Muscle layer of colon (tissue), 2 donors: Measurements from ENCODE around the gene GNG13.

ENCODE experiments used
- H3K27ac ChIP-seq: one replicate; pipeline ENCODE4 v1.7.0; 2013; ENCODE audit warnings: low read depth, mild to moderate bottlenecking, low read length, moderate library complexity
- H3K27me3 ChIP-seq, 2 donors: one replicate each; pipeline ENCODE4 v1.7.0; 2013; ENCODE audit warnings: low read length in 2 of 2, mild to moderate bottlenecking in 2 of 2; ENCODE audit not compliant: insufficient read depth in 2 of 2, control insufficient read depth in 1 of 2
- H3K36me3 ChIP-seq: one replicate; pipeline ENCODE4 v1.7.0; 2013; ENCODE audit warnings: mild to moderate bottlenecking, low read length; ENCODE audit not compliant: insufficient read depth
- H3K4me1 ChIP-seq: one replicate; pipeline ENCODE4 v1.7.0; 2013; ENCODE audit warnings: mild to moderate bottlenecking, low read length; ENCODE audit not compliant: insufficient read depth
- H3K4me3 ChIP-seq, 2 donors: one replicate each; pipeline ENCODE4 v1.7.0; 2013; ENCODE audit warnings: low read length in 2 of 2, low read depth in 1 of 2, mild to moderate bottlenecking in 1 of 2, moderate library complexity in 1 of 2
- H3K9ac ChIP-seq: one replicate; pipeline ENCODE4 v1.7.0; 2013; ENCODE audit warnings: low read length
- H3K9me3 ChIP-seq: one replicate; pipeline ENCODE4 v1.7.0; 2013; ENCODE audit warnings: mild to moderate bottlenecking, low read length
- donor health status: abdominal sarcoma.
- donor health status: Adenocarcinoma of cecum.

GNG13 gene

GRCh38 chr16:788399-789126 is 12.0 kb downstream of the GNG13 start, which contains the start of gene CHTF18:
CHTF18 (plus strand) TSS chr16:788620; CDS start chr16:788685, 65 bp downstream.
- Histone ChIP-seq H3K36me3 (no peaks in the 10 kb centered on the region), H3K4me1 (peaks cover 13% of the 10 kb centered on the region), H3K4me3 (peak within 1 kb of the TSS; percentile 77 to 83), H3K9me3 (no peaks in the 10 kb centered on the region), H3K27me3 (peaks cover 0 to 3% of the 10 kb centered on the region in 2 donors), H3K27ac (peak within 1 kb of the TSS; percentile 74), H3K9ac (peak within 1 kb of the TSS; percentile 44)

GRCh38 chr16:787978-788398 is 12.5 kb downstream of the GNG13 start, which contains the start of gene RPUSD1:
RPUSD1 (minus strand) TSS chr16:788381; CDS start chr16:787737, 644 bp downstream.
- Histone ChIP-seq H3K27me3 (peaks cover 0 to 8% of the 10 kb centered on the region in 2 donors), H3K9ac (peak within 1 kb of the TSS; percentile 44), H3K4me3 (peak within 1 kb of the TSS; percentile 77 to 83), H3K36me3 (no peaks in the 10 kb centered on the region), H3K4me1 (peaks cover 13% of the 10 kb centered on the region), H3K27ac (peak within 1 kb of the TSS; percentile 74), H3K9me3 (no peaks in the 10 kb centered on the region)

GRCh38 chr16:787321-787966 is 13.1 kb downstream of the GNG13 start:
- Histone ChIP-seq H3K9me3 (no peaks in the 10 kb centered on the region), H3K4me3 (peak overlapping the region; percentile 77 to 83), H3K27ac (peak overlapping the region; percentile 58), H3K4me1 (peaks cover 13% of the 10 kb centered on the region), H3K9ac (peak overlapping the region; percentile 44), H3K36me3 (no peaks in the 10 kb centered on the region), H3K27me3 (peaks cover 0 to 14% of the 10 kb centered on the region in 2 donors)

DNA sequence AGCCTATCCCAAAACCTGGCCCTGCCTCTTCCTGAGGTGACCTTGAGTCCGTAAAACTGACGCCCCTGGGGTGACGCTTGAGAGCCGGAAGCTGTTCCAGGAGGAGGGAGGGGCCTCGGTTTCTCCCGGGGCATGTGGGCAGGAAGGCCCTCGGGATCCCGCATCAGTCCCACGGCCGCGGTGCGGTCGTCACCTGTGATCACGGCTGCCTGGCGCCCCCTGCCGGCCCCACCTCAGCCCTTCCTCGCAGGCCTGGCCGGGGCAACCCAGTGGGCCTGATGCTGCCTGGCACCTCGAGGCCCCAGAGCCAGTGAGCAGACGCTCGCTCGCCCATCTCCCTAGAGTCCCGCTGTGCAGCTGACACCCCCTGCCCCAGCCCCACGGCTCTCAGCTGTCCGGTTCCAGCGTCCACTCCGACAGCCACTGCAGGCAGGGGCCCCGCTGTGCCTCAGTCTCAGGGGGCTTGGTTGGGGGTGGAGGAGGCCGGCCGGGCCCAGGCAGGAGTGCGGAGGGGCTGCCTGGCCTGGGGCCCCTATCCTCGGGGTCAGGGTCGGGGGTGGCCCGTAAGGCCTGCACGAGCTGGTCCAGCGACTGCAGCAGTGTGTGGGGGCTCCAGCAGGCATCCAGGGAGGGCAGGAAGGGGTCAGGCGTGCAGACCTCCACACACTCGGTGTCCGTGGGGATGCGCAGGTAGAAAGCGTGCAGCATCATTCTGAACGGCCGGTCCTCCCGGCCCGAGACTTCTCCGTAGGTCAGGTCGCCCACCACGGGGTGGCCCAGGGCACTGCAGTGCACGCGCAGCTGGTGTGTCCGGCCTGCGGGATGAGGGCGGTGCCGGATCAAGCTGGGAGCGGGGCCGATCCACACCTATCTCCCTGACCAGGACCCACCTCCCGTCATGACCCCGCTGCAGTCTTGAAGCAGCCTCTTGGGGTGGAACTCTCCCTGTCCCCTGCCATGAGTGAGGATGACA is 14.7 kb downstream of the GNG13 start:
- Histone ChIP-seq H3K4me3 (no peak overlapping the region), H3K9ac (no peak overlapping the region), H3K36me3 (no peaks in the 10 kb centered on the region), H3K27ac (no peak overlapping the region), H3K9me3 (no peaks in the 10 kb centered on the region), H3K27me3 (peaks cover 0 to 27% of the 10 kb centered on the region in 2 donors), H3K4me1 (peaks cover 13% of the 10 kb centered on the region)

DNA sequence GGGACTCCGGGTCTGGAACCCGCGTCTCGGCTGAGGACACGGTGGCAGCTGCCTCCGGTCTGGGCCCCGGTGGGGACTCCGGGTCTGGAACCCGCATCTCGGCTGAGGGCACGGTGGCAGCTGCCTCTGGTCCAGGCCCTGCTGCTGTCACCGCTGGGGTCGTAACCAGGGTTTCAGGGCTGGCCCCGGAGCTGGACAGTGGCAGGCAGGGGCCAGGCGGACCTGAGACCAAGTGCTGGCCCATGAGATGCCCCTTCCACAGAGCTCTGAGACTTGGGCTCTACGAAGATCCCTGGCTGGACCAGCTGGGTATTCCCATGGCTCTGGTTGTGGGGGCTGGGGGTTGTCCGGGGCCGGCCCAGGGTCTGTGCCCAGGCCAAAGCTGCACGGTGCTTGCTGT is 16.1 kb downstream of the GNG13 start:
- Histone ChIP-seq H3K9ac (no peak overlapping the region), H3K9me3 (no peaks in the 10 kb centered on the region), H3K4me1 (peaks cover 13% of the 10 kb centered on the region), H3K36me3 (no peaks in the 10 kb centered on the region), H3K27me3 (peaks cover 0 to 36% of the 10 kb centered on the region in 2 donors), H3K27ac (no peak overlapping the region), H3K4me3 (no peak overlapping the region)

GRCh38 chr16:783404-784161 is 17.0 kb downstream of the GNG13 start:
- Histone ChIP-seq H3K27ac (no peak overlapping the region), H3K4me1 (peaks cover 7% of the 10 kb centered on the region), H3K4me3 (no peak overlapping the region), H3K36me3 (no peaks in the 10 kb centered on the region), H3K9me3 (no peaks in the 10 kb centered on the region), H3K9ac (no peak overlapping the region), H3K27me3 (peaks cover 0 to 40% of the 10 kb centered on the region in 2 donors)

GRCh38 chr16:782766-783403 is 17.6 kb downstream of the GNG13 start:
- Histone ChIP-seq H3K9me3 (no peaks in the 10 kb centered on the region), H3K27ac (no peak overlapping the region), H3K36me3 (no peaks in the 10 kb centered on the region), H3K4me3 (no peak overlapping the region), H3K9ac (no peak overlapping the region), H3K27me3 (peaks cover 0 to 47% of the 10 kb centered on the region in 2 donors), H3K4me1 (peaks cover 7% of the 10 kb centered on the region)

GRCh38 chr16:782258-782657 is 18.3 kb downstream of the GNG13 start:
- Histone ChIP-seq H3K27me3 (peaks cover 0 to 48% of the 10 kb centered on the region in 2 donors), H3K4me3 (no peak overlapping the region), H3K9ac (no peak overlapping the region), H3K27ac (no peak overlapping the region), H3K36me3 (no peaks in the 10 kb centered on the region), H3K9me3 (no peaks in the 10 kb centered on the region), H3K4me1 (peaks cover 2% of the 10 kb centered on the region)

GRCh38 chr16:781346-782010 is 19.1 kb downstream of the GNG13 start:
- H3K27me3 ChIP-seq: peaks cover 0 to 48% of the 10 kb centered on the region in 2 donors

DNA sequence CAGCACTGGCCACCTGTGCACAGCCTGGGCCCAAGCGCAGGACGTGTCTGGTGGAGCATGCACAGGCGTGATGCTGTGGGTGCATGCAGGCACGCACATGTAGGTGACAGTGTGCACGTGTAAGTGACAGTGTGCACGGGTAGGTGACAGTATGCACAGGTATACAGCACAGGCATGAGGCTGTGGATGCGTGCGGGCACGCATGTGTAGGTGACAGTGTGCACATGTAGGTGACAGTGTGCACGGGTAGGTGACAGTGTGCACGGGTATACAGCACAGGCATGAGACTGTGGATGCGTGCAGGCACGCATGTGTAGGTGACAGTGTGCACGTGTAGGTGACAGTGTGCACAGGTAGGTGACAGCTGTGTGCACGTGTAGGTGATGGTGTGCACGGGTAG is 20.2 kb downstream of the GNG13 start:
- Histone ChIP-seq H3K36me3 (no peaks in the 10 kb centered on the region), H3K27ac (no peak overlapping the region), H3K27me3 (peaks cover 0 to 55% of the 10 kb centered on the region in 2 donors), H3K9me3 (no peaks in the 10 kb centered on the region), H3K4me1 (no peaks in the 10 kb centered on the region), H3K9ac (no peak overlapping the region), H3K4me3 (no peak overlapping the region)

More at GRCh38 chr16:781346-782010, 19.1 kb downstream of the GNG13 start:
- no peak overlapping the region for H3K4me3 ChIP-seq
- no peak overlapping the region for H3K27ac ChIP-seq
- H3K9me3 ChIP-seq: no peaks in the 10 kb centered on the region
- no peaks in the 10 kb centered on the region for H3K36me3 ChIP-seq
- no peak overlapping the region for H3K9ac ChIP-seq
- H3K4me1 ChIP-seq: no peaks in the 10 kb centered on the region
